GM12873 (cell line): ENCODE measurements around the gene PCDH12.
A peak's percentile ranks its signal among the peaks of the same experiment; 100 is the strongest.

Experiments used
- CTCF ChIP-seq: IDR thresholded peaks from 2 replicates; pipeline ENCODE4 v1.5.1; 2012; ENCODE audit warnings: low read depth, mild to moderate bottlenecking, moderate library complexity, low read length, control low read depth; ENCODE audit not compliant: insufficient read depth; ENCODE audit errors: missing control alignments

PCDH12 gene

GRCh38 chr5:141995656-141996055, 37.7 kb upstream of the PCDH12 start:
- TF ChIP-seq CTCF: no peak

GRCh38 chr5:141994511-141995136, 36.6 kb upstream of the PCDH12 start:
- TF ChIP-seq CTCF: no peak

GRCh38 chr5:141992349-141992963, 34.5 kb upstream of the PCDH12 start:
- peak; percentile 61 for TF ChIP-seq CTCF

GRCh38 chr5:141989720-141990119, 31.7 kb upstream of the PCDH12 start:
- TF ChIP-seq CTCF: no peak

- no peak for TF ChIP-seq CTCF
Observed at GRCh38 chr5:141986072-141986471, 28.1 kb upstream of the PCDH12 start.

- no peak for TF ChIP-seq CTCF
Observed at GRCh38 chr5:141982626-141983025, 24.6 kb upstream of the PCDH12 start.

GRCh38 chr5:141978389-141978788, 20.4 kb upstream of the PCDH12 start:
- no peak for TF ChIP-seq CTCF
